Sigmoid colon (tissue), 7 donors: ENCODE measurements around the gene MECR. TPM values are rescaled to one million over a fixed set of nuclear protein-coding genes. Genes with fewer than 3 reads are reported as not detected.

Experiments
- DNase-seq: peaks from one replicate; pipeline ENCODE4 v3.0.0-alpha.2; 2019
- H3K27ac ChIP-seq, 4 donors: fragments of 200-600 bp; sonication (generic); one replicate each; pipeline ENCODE4 v1.5.1; 2016 to 2019; ENCODE audit warnings: mild to moderate bottlenecking in 1 of 4
- H3K27me3 ChIP-seq, 3 donors: fragments of 200-600 bp; sonication (generic); one replicate each; pipeline ENCODE4 v1.5.1; 2019; ENCODE audit warnings: mild to moderate bottlenecking in 1 of 3
- H3K36me3 ChIP-seq, 4 donors: fragments of 200-600 bp; sonication (generic); one replicate each; pipeline ENCODE4 v1.5.1; 2016 to 2019
- H3K4me1 ChIP-seq, 4 donors: fragments of 200-600 bp; sonication (generic); one replicate each; pipeline ENCODE4 v1.5.1; 2017 to 2019
- H3K4me3 ChIP-seq, 4 donors: fragments of 200-600 bp; sonication (generic); one replicate each; pipeline ENCODE4 v1.5.1; 2017 to 2019; ENCODE audit warnings: mild to moderate bottlenecking in 2 of 4, moderate library complexity in 1 of 4
- H3K9me3 ChIP-seq, 4 donors: fragments of 200-600 bp in 3 of 4; sonication (generic) in 3 of 4; one replicate each; pipeline versions ENCODE4 v1.5.1 to v1.6.1; 2013 to 2019
- EP300 ChIP-seq, 4 donors: sonication (generic); formaldehyde crosslinking; IDR thresholded peaks; one replicate each; pipeline ENCODE4 v1.6.1; 2017; ENCODE audit warnings: antibody characterized with exemption in 4 of 4
- POLR2A ChIP-seq, 2 donors: fragments of 450-650 bp; IDR thresholded peaks; one replicate each; pipeline ENCODE4 v1.6.1; 2016; ENCODE audit warnings: antibody characterized with exemption in 2 of 2, mild to moderate bottlenecking in 2 of 2, moderate library complexity in 2 of 2
- POLR2AphosphoS5 ChIP-seq, 4 donors: sonication (generic); formaldehyde crosslinking; IDR thresholded peaks; one replicate each; pipeline ENCODE4 v1.6.1; 2017; ENCODE audit warnings: antibody characterized with exemption in 4 of 4
- WGBS, 2 donors: extraction: QIAGEN DNeasy Blood & Tissue Kit; methylation state at CpG; one replicate each; pipeline ENCODE4 v1.1.7; 2013; 5-methylcytosine and 5-hydroxymethylcytosine counted together
- intact Hi-C: fragments of 100-400 bp; cut with DNase I; formaldehyde crosslinking; loops from one replicate; pipeline ENCODE4 v1.15.1; 2023
- polyA plus RNA-seq, 3 donors: library from polyadenylated mRNA; stranded (reverse); fragments of 200-250 nt; gene quantifications; one replicate each; pipeline ENCODE4 v1.2.3, GENCODE V29; 2013
- total RNA-seq, 4 donors: library from RNA; depleted of rRNA; stranded (reverse); fragments of >200 nt; gene quantifications; one replicate each; pipeline ENCODE4 v1.1.0, GENCODE V29; 2016
- TF ChIP-seq, protein P1 (sequence below), 4 experiments: fragments of 450-650 bp in 3 of 4; fragments of 200-600 bp in 1 of 4; IDR thresholded peaks; one replicate each; pipeline ENCODE4 v1.5.1; 2016 to 2019; ENCODE audit warnings: antibody characterized with exemption in 4 of 4, mild to moderate bottlenecking in 3 of 4, moderate library complexity in 2 of 4
- donor health status: healthy with polysubstance abuse.
- donor health status: Bipolar disorder and iron deficiency.
- donor health status: healthy.

The MECR gene
- total and polyA plus RNA-seq, 7 donors: 9.2 to 26.6 (median 17.1) TPM

DNA sequence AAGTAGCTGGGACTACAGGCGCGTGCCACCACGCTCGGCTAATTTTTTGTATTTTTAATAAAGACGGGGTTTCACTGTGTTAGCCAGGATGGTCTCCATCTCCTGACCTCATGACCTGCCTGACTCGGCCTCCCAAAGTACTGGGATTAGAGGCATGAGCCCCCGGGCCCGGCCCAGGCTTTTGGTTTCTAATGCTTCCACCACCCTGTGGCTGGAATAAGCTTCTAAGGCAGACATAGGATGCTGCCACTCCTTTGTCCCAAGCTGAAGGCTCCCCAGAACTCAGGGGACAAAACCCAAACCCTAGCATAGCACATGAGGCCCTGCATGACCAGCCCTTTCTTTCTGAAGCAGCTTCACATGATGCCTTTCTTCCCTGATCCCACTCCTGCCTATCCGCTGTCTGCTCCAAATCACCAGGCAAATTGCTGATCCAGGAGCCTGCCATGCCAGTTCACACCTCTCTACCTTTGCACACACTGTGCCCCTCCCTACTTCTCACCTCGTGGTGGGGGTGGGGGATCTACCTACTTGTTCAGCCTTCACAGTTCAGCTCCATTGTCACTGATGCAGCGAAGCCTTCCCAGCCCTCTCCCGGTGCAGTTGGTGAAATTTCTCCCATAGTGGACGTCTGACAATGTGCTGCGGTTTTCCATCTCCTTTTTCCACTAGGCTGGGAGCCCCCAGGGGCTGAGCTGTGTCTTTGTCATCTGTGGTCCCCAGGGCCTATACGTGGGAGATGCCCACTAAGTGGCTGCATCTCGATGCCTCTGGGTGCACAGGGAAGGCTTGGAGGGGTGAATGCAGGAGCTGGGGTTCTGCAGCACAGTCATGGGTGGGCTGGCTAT, 12.5 kb upstream of the MECR start:
- Histone ChIP-seq H3K4me1 (peaks cover 0 to 5% (median 3%) of the 10 kb centered on the region in 4 donors), H3K27me3 (peaks cover 0 to 4% (median 0%) of the 10 kb centered on the region in 3 donors), H3K9me3 (no peaks in the 10 kb centered on the region), H3K36me3 (no peaks in the 10 kb centered on the region), H3K4me3 (no peak overlapping the region), H3K27ac (no peak overlapping the region)
- WGBS, 2 donors: 78 to 81% methylated on average over 16 of the region's 16 CpGs
- intact Hi-C loops: no loop called here
- peak; percentile 43 for DNase-seq
- TF ChIP-seq POLR2AphosphoS5 (IDR thresholded peaks at IDR 0.05): no peak
- no peak for TF ChIP-seq EP300 (IDR thresholded peaks at IDR 0.05)
- TF ChIP-seq, protein P1, sequence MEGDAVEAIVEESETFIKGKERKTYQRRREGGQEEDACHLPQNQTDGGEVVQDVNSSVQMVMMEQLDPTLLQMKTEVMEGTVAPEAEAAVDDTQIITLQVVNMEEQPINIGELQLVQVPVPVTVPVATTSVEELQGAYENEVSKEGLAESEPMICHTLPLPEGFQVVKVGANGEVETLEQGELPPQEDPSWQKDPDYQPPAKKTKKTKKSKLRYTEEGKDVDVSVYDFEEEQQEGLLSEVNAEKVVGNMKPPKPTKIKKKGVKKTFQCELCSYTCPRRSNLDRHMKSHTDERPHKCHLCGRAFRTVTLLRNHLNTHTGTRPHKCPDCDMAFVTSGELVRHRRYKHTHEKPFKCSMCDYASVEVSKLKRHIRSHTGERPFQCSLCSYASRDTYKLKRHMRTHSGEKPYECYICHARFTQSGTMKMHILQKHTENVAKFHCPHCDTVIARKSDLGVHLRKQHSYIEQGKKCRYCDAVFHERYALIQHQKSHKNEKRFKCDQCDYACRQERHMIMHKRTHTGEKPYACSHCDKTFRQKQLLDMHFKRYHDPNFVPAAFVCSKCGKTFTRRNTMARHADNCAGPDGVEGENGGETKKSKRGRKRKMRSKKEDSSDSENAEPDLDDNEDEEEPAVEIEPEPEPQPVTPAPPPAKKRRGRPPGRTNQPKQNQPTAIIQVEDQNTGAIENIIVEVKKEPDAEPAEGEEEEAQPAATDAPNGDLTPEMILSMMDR (IDR thresholded peaks at IDR 0.05): no peak
- no peak for TF ChIP-seq POLR2A (IDR thresholded peaks at IDR 0.05)

DNA sequence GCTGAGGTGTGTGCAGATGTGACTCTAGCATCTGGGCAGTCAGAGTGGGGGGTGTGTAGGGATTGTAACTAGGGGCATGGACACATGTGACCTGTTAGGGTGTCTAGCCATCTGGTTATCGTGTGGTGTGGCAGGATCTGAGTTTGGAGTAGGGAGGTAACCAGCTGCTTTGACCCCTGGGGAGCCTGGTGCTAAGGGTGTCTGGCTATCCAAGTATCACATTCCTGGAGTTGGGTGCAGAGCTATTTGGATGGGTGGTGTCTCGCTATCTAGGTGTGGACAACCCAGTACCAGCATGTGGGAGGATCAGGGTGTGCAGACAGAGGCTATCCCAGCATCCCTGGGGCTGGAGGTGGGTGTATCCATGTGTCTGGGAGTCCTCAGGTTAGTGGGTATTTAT, 10.3 kb upstream of the MECR start:
- H3K27me3 ChIP-seq: peaks cover 0 to 8% (median 0%) of the 10 kb centered on the region in 3 donors
- DNase-seq: peak; percentile 46
- TF ChIP-seq POLR2A (IDR thresholded peaks at IDR 0.05): no peak
- no peak for TF ChIP-seq POLR2AphosphoS5 (IDR thresholded peaks at IDR 0.05)
- TF ChIP-seq EP300 (IDR thresholded peaks at IDR 0.05): no peak
- TF ChIP-seq, protein P1 (IDR thresholded peaks at IDR 0.05): no peak

DNA sequence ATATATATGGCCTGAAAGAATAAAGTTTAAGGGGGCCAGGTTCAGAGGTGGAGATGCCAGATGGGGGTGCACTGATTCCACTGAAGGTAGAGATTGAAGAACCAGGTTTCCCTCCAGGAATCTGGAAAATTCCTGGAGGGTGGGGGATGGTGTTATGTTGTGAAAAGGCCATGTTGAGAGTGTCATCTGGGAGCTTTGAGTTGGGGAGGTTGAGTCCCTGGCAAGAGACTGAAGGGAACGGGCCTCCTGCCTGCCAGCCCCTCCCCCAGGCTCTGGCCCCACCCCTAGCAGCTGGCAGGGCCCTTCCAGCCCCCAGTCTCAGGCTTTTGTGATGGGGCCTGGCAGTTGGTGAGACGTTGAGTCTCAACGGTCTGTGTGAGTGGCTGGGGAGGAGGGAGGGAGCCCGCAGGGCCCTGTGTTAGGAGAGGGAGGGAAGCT, 9.7 kb upstream of the MECR start:
- TF ChIP-seq, protein P1 (IDR thresholded peaks at IDR 0.05): no peak
- TF ChIP-seq POLR2A (IDR thresholded peaks at IDR 0.05) (no peak), POLR2AphosphoS5 (IDR thresholded peaks at IDR 0.05) (no peak), EP300 (IDR thresholded peaks at IDR 0.05) (no peak)
- no peaks in the 10 kb centered on the region for H3K36me3 ChIP-seq
- peaks cover 0 to 8% (median 0%) of the 10 kb centered on the region in 3 donors for H3K27me3 ChIP-seq
- DNase-seq: no peak
- no peak overlapping the region for H3K27ac ChIP-seq
- H3K4me1 ChIP-seq: peaks cover 0 to 24% (median 22%) of the 10 kb centered on the region in 4 donors
- WGBS, 2 donors: 36 to 50% methylated on average over 4 of the region's 4 CpGs
- no peak overlapping the region for H3K4me3 ChIP-seq
- no peaks in the 10 kb centered on the region for H3K9me3 ChIP-seq
- intact Hi-C loops: loop anchor here (1.0 kb wide), 1 partner anchor 1139 kb away; no protein-coding TSS in a partner anchor

More for the DNA sequence above, 10.3 kb upstream of the MECR start:
- 70 to 82% methylated on average over 2 of the region's 2 CpGs for WGBS, 2 donors
- Histone ChIP-seq H3K4me1 (peaks cover 0 to 22% (median 20%) of the 10 kb centered on the region in 4 donors), H3K27ac (no peak overlapping the region), H3K36me3 (no peaks in the 10 kb centered on the region), H3K4me3 (no peak overlapping the region), H3K9me3 (no peaks in the 10 kb centered on the region)
- intact Hi-C loops: loop anchor here (1.0 kb wide), 1 partner anchor 1138 kb away; no protein-coding TSS in a partner anchor

DNA sequence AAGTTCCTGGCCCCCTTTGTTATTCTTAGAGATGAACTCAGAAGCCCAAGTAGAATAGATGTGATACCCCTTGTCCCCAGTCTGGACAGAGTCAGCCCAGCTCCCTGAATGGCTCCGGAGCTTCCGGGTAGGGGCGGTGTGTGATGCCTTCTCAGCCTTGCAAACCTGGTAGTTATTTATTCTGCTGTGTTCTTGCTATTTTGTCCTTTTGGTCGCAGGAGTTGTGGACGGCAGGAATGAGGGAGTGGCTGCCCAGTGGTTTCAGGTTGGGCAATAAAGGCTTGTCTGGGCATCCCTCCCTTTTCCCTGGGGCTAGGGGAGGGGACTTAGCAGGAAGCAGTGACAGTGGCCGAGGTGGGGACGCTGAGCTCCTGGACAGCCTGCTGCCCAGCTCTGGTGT, 8.4 kb upstream of the MECR start:
- Histone ChIP-seq H3K4me1 (peaks cover 0 to 24% (median 22%) of the 10 kb centered on the region in 4 donors), H3K27me3 (peaks cover 0 to 8% (median 0%) of the 10 kb centered on the region in 3 donors), H3K4me3 (no peak overlapping the region), H3K9me3 (no peaks in the 10 kb centered on the region), H3K27ac (peak overlapping the region in 2 of 4 donors; percentile 65 to 78), H3K36me3 (no peaks in the 10 kb centered on the region)
- 21 to 42% methylated on average over 7 of the region's 7 CpGs for WGBS, 2 donors
- no peak for DNase-seq
- intact Hi-C loops: loop anchor here (5.0 kb wide), 3 partner anchors 608 to 1543 kb away; no protein-coding TSS in a partner anchor
- TF ChIP-seq POLR2A (IDR thresholded peaks at IDR 0.05): no peak
- TF ChIP-seq EP300 (IDR thresholded peaks at IDR 0.05): no peak
- no peak for TF ChIP-seq POLR2AphosphoS5 (IDR thresholded peaks at IDR 0.05)
- TF ChIP-seq, protein P1 (IDR thresholded peaks at IDR 0.05): no peak
